Activated T-helper 1 cell treated with anti-CD3 and anti-CD28 coated beads, Interleukin-12 subunit alpha, Interleukin-12 subunit beta, Interleukin-2, Interleukin-4 antibody, amounts not matched to agents 30 ng/mL and 10 ng/mL and 1 ng/mL, durations not matched to agents 14 hours and 24 hours and 36 hours (primary cell): Measurements from ENCODE around the gene SMG6. TPM values are rescaled to one million over a fixed set of nuclear protein-coding genes. Genes with fewer than 3 reads are reported as not detected.
A peak's percentile ranks its signal among the peaks of the same experiment; 100 is the strongest.

Experiments
- DNase-seq: peaks from one replicate; pipeline ENCODE4 v3.0.0; 2021; ENCODE audit warnings: low spot score
- H3K27ac Mint-ChIP-seq: one replicate; pipeline ENCODE4 v1.8.0; 2021; ENCODE audit warnings: mild to moderate bottlenecking, mixed read lengths
- H3K27me3 Mint-ChIP-seq: one replicate; pipeline ENCODE4 v1.8.0; 2022; ENCODE audit warnings: mild to moderate bottlenecking, moderate library complexity, mixed read lengths; ENCODE audit not compliant: insufficient read depth
- H3K36me3 Mint-ChIP-seq: one replicate; pipeline ENCODE4 v1.8.0; 2021; ENCODE audit warnings: low read depth, mixed read lengths
- H3K4me1 Mint-ChIP-seq: one replicate; pipeline ENCODE4 v1.8.0; 2021; ENCODE audit warnings: low read depth, mixed read lengths
- H3K4me3 Mint-ChIP-seq: one replicate; pipeline ENCODE4 v1.8.0; 2021; ENCODE audit warnings: mild to moderate bottlenecking, moderate library complexity, mixed read lengths
- H3K9me3 Mint-ChIP-seq: one replicate; pipeline ENCODE4 v1.8.0; 2021; ENCODE audit warnings: mixed read lengths
- intact Hi-C: fragments of 100-400 bp; cut with micrococcal nuclease; formaldehyde crosslinking; loops from one replicate; pipeline ENCODE4 v1.15.1; 2024
- total RNA-seq: library from RNA; stranded (reverse); gene quantifications from 2 replicates; pipeline ENCODE4 v1.2.3, GENCODE V29; 2022

The SMG6 gene
- total RNA-seq, 1 donor from 2014 or later, result 39.5 TPM

GRCh38 chr17:2235265-2235664, 68.3 kb downstream of the SMG6 start:
- H3K4me1 Mint-ChIP-seq, result peaks cover 84% of the 10 kb centered on the region
- intact Hi-C loops, result no loop called here
- DNase-seq, result no peak
- no peak overlapping the region for H3K27ac Mint-ChIP-seq
- peaks cover 39% of the 10 kb centered on the region for H3K36me3 Mint-ChIP-seq
- no peaks in the 10 kb centered on the region for H3K9me3 Mint-ChIP-seq
- no peak overlapping the region for H3K4me3 Mint-ChIP-seq
- no peaks in the 10 kb centered on the region for H3K27me3 Mint-ChIP-seq

DNA sequence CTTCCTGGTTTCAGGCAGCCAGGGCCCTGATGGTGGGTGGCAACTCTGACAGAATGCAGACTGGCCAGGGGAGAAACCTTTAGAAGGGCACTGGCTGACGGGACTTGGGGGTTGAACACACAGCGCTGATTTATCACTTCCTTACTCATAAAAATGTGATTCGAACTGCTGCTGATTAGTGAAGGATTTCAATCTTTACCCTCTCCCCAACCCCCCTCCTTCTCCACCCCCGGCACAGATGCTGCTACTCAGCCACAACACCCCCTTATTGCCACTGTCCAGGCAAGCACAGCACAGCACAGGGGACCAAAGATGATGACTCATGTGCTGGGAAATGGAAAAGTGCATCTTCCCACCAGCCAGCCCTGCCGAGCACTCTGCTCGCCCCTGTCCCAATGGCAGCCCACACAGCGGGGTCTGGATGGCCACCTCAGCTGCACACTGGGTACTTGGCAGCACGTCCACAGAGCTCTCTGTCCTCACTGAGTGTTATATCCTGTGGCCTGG, 70.1 kb downstream of the SMG6 start:
- H3K27me3 Mint-ChIP-seq, result no peaks in the 10 kb centered on the region
- no peaks in the 10 kb centered on the region for H3K9me3 Mint-ChIP-seq
- intact Hi-C loops, result no loop called here
- peaks cover 44% of the 10 kb centered on the region for H3K36me3 Mint-ChIP-seq
- H3K27ac Mint-ChIP-seq, result no peak overlapping the region
- no peak overlapping the region for H3K4me3 Mint-ChIP-seq
- H3K4me1 Mint-ChIP-seq, result peaks cover 78% of the 10 kb centered on the region
- DNase-seq, result no peak

DNA sequence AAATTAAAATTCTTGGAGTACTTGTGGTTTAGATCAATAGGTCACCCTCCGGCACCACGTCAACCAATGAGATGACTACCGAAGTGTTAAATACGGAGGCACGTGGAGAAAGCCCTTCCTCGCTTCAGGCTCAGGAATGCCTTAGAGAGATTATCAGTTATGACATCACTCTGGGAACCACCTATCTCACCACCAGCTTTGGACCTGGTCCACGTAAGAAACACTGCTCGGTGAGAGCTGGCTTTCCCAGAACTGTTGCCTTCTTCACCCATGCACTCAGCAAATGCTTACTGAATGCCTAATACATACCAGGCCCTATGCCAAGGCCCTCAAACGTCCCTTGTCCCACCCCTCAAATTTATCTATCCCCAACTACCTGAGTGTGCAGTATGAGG, 71.3 kb downstream of the SMG6 start:
- Mint-ChIP-seq H3K4me1 (peaks cover 74% of the 10 kb centered on the region), H3K27ac (no peak overlapping the region), H3K27me3 (no peaks in the 10 kb centered on the region), H3K9me3 (no peaks in the 10 kb centered on the region), H3K36me3 (peaks cover 47% of the 10 kb centered on the region), H3K4me3 (no peak overlapping the region)
- intact Hi-C loops, result no loop called here
- no peak for DNase-seq

DNA sequence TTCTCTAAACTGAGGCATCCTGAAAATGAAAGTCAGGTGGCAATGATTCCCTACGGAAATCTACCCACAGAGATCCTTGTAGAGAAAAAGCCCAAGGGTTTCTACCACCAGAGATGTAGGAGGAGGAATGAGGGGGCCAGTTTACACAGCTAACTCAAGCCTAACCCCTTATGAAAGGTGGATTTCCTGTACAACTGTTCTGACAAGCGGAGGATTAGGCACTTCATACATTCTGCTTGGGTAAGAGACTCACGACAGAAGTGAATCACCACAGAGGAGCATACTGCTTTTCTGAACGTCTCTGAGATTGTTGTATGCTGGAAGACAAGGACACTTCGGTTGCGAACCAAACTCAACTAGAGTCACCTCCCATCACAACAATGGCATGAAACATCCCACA, 72.7 kb downstream of the SMG6 start:
- no peak overlapping the region for H3K4me3 Mint-ChIP-seq
- H3K27ac Mint-ChIP-seq, result peak overlapping the region; percentile 46
- H3K4me1 Mint-ChIP-seq, result peaks cover 64% of the 10 kb centered on the region
- DNase-seq, result no peak
- intact Hi-C loops, result no loop called here
- no peaks in the 10 kb centered on the region for H3K27me3 Mint-ChIP-seq
- H3K36me3 Mint-ChIP-seq, result peaks cover 43% of the 10 kb centered on the region
- no peaks in the 10 kb centered on the region for H3K9me3 Mint-ChIP-seq

DNA sequence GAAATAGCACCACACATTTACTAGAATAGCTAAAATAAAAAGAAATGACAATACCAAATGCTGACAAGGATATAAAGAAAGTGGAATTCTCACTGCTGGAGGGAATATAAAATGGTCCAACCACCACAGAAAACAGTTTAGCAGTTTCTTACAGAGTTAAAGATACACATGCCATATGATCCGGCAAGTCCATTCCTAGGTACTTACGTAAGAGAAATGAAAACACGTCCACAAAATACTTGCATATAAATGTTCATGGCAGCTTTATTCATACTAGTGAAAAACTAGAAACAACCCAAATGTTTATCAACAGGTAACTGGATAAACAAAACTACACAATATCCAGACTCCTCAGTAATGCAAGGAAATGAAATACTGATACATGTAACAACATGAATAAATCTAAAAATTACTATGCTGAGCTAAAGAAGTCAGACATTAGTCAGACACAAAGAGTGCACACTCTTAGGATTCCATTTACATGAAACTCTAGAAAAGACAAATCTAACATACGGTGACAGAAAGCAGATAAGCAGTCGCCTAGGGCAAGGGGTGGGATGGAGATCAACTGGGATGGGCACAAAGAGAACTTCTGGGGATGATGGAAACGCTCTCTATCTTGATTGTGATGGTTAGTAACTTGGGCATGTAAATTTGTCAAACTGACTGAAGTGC, 76.4 kb downstream of the SMG6 start:
- H3K9me3 Mint-ChIP-seq, result no peaks in the 10 kb centered on the region
- intact Hi-C loops, result no loop called here
- no peaks in the 10 kb centered on the region for H3K27me3 Mint-ChIP-seq
- no peak for DNase-seq
- H3K27ac Mint-ChIP-seq, result no peak overlapping the region
- H3K4me1 Mint-ChIP-seq, result peaks cover 68% of the 10 kb centered on the region
- H3K4me3 Mint-ChIP-seq, result no peak overlapping the region
- H3K36me3 Mint-ChIP-seq, result peaks cover 35% of the 10 kb centered on the region

GRCh38 chr17:2223617-2223927, 80.0 kb downstream of the SMG6 start:
- no peaks in the 10 kb centered on the region for H3K27me3 Mint-ChIP-seq

DNA sequence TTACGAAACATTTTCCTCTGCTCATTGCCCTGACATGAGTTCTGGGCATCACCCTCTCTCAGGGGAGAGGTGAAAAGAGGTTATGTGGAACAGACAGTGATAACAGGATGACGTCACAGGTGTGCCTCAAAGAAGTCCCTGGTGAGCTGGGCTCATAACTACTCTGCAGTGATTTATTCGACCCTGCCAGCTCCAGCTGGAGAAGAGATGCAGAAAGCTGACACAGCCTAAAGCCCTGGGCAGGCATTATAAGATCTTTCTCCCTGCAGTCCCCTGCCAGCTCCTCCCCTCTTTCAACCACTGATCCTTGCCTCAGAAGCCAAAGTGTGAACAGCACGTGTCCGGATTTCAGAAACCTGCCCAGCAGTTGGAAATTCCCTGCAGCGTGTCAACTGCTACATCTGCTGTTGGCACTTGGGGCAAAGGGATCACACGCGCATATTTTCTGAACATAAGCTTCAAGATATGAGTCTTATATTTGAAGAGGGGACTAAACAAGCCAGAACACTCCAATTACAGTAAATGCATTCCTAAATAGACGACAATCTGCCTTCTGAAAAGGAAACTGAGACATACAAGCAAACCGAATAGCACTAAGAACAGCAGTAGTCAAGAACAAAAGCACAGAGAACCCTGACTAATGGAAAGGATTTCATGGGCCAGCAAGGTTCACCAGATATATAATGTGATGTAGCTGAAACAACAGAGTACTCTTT, 80.5 kb downstream of the SMG6 start:
- H3K27ac Mint-ChIP-seq, result peak overlapping the region; percentile 84
- peaks cover 23% of the 10 kb centered on the region for H3K36me3 Mint-ChIP-seq
- H3K9me3 Mint-ChIP-seq, result no peaks in the 10 kb centered on the region
- intact Hi-C loops, result loop anchor here (1.0 kb wide), 7 partner anchors 8 to 153 kb away; no protein-coding TSS in a partner anchor
- no peaks in the 10 kb centered on the region for H3K27me3 Mint-ChIP-seq
- peak; percentile 78 for DNase-seq
- H3K4me3 Mint-ChIP-seq, result peak overlapping the region; percentile 65
- peaks cover 60% of the 10 kb centered on the region for H3K4me1 Mint-ChIP-seq

More at GRCh38 chr17:2223617-2223927, 80.0 kb downstream of the SMG6 start:
- H3K27ac Mint-ChIP-seq, result peak overlapping the region; percentile 84
- H3K36me3 Mint-ChIP-seq, result peaks cover 21% of the 10 kb centered on the region
- DNase-seq, result no peak
- peaks cover 55% of the 10 kb centered on the region for H3K4me1 Mint-ChIP-seq
- peak overlapping the region; percentile 65 for H3K4me3 Mint-ChIP-seq
- intact Hi-C loops, result loop anchor here (1.0 kb wide), 7 partner anchors 8 to 153 kb away; no protein-coding TSS in a partner anchor
- no peaks in the 10 kb centered on the region for H3K9me3 Mint-ChIP-seq

GRCh38 chr17:2222301-2222700, 81.3 kb downstream of the SMG6 start:
- Mint-ChIP-seq H3K36me3 (peaks cover 18% of the 10 kb centered on the region), H3K27me3 (no peaks in the 10 kb centered on the region), H3K27ac (peak overlapping the region; percentile 53), H3K9me3 (no peaks in the 10 kb centered on the region), H3K4me3 (peak overlapping the region; percentile 50), H3K4me1 (peaks cover 55% of the 10 kb centered on the region)
- intact Hi-C loops, result no loop called here
- no peak for DNase-seq

DNA sequence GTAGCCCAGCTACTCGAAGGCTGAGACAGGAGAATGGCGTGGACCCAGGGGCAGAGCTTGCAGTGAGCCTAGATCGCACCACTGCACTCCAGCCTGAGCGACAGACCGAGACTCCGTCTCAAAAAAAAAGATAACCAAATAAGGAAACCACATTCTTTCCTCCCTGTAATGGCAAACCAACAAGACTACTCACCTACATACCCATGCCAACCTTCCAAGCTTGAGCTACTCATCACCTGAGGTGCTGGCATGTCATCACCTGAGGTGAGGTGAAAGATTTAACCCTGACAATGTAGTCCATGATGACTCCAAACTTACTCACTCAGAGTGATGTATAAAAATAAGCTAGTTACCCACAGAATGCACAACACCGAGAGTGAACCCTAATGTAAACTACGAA, 85.2 kb downstream of the SMG6 start:
- Mint-ChIP-seq H3K4me1 (peaks cover 63% of the 10 kb centered on the region), H3K4me3 (no peak overlapping the region), H3K36me3 (peaks cover 15% of the 10 kb centered on the region), H3K27ac (no peak overlapping the region), H3K9me3 (no peaks in the 10 kb centered on the region), H3K27me3 (no peaks in the 10 kb centered on the region)
- DNase-seq, result no peak
- intact Hi-C loops, result no loop called here

DNA sequence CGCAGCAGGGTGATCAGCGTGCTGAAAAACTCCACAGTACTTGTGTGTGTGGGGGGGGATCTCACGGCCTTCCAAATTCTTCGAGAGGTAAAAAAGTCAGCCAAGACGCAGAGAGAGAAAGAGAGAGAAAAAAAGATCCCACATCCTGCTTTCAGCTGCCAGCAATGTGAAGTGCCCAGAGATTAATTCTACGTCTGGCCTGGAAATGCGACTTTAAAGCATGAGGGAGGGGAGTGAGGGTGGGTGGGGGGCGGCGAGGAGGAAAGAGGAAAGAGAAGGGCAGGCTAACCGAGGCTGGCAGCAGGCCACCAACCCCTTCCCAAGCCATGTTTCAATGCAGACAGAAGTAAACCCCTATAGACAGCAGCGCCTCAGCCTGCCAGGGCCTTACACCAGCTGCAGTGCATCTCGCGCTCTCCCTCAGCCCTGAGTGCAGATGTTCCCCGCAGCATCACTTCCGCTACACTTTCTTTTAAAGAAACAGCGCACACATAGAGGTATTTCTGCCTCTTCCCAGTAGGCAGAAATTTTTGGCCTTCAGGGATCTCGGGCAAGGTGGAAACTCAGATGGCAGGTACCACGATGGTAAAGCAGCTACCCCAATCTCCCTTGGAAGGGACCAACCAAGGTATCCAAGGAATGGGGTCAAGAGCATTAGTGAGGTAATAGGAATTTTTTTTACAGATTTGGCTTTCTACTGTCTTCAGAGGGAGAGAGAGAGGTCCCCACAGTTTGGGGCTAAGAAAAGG, 87.8 kb downstream of the SMG6 start:
- H3K27ac Mint-ChIP-seq, result peak overlapping the region; percentile 96
- no peaks in the 10 kb centered on the region for H3K9me3 Mint-ChIP-seq
- H3K4me1 Mint-ChIP-seq, result peaks cover 57% of the 10 kb centered on the region
- DNase-seq, result peak; percentile 69
- intact Hi-C loops, result loop anchor here (1.0 kb wide), 3 partner anchors 8 to 25 kb away; no protein-coding TSS in a partner anchor
- H3K36me3 Mint-ChIP-seq, result peaks cover 15% of the 10 kb centered on the region
- H3K27me3 Mint-ChIP-seq, result no peaks in the 10 kb centered on the region
- H3K4me3 Mint-ChIP-seq, result peak overlapping the region; percentile 80

DNA sequence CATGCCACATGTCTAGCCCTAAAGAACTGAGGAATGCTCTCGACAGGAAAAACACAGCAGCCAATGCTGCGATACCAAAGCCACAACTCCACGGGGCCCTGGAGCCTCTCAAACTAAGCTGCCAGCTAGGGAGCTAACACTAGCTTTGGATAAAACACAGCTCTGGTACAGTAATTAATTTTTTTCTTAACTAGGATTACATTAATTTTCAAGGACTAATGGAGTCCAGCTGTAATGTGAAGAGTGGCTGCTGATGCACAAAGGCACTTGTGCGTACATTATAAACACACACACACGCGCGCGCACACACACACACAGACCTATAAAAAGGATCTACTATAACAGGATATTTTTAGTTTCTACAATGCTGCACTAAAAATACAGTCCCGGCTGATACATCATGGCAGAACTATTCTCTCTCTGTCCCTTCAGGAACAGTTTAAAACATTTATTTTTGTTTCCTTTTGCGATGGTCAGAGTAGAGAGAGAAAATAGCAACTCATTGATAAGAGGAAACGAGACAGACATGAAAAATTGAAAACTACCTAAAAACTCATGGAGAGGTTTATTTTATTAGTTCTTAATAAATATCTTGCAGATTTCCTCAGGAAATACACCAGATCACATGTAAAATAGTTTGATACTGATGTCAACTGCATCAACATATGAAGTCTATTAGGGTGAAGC, 88.5 kb downstream of the SMG6 start:
- peak overlapping the region; percentile 96 for H3K27ac Mint-ChIP-seq
- H3K36me3 Mint-ChIP-seq, result peaks cover 18% of the 10 kb centered on the region
- H3K9me3 Mint-ChIP-seq, result no peaks in the 10 kb centered on the region
- no peaks in the 10 kb centered on the region for H3K27me3 Mint-ChIP-seq
- peak overlapping the region; percentile 80 for H3K4me3 Mint-ChIP-seq
- H3K4me1 Mint-ChIP-seq, result peaks cover 62% of the 10 kb centered on the region
- DNase-seq, result no peak
- intact Hi-C loops, result loop anchor here (1.0 kb wide), 3 partner anchors 8 to 25 kb away; no protein-coding TSS in a partner anchor

GRCh38 chr17:2214047-2214928, 89.3 kb downstream of the SMG6 start:
- no peak for DNase-seq
- Mint-ChIP-seq H3K36me3 (peaks cover 18% of the 10 kb centered on the region), H3K4me1 (peaks cover 62% of the 10 kb centered on the region), H3K27me3 (no peaks in the 10 kb centered on the region), H3K9me3 (no peaks in the 10 kb centered on the region), H3K4me3 (peak overlapping the region; percentile 80), H3K27ac (peak overlapping the region; percentile 96)
- intact Hi-C loops, result no loop called here
